HG03139 (cell line): ENCODE measurements around the gene UPF3B.
"Not testable (repeated sequence)": the region's sequence is repeated elsewhere in the genome, so short reads cannot be mapped to it uniquely, and the experiment has no call there.

Source experiments
- ATAC-seq: cut with Tn5 transposase; IDR thresholded peaks from one replicate; pipeline ENCODE4 v1.9.1; 2021; ENCODE audit not compliant: unreplicated experiment

Gene UPF3B

DNA sequence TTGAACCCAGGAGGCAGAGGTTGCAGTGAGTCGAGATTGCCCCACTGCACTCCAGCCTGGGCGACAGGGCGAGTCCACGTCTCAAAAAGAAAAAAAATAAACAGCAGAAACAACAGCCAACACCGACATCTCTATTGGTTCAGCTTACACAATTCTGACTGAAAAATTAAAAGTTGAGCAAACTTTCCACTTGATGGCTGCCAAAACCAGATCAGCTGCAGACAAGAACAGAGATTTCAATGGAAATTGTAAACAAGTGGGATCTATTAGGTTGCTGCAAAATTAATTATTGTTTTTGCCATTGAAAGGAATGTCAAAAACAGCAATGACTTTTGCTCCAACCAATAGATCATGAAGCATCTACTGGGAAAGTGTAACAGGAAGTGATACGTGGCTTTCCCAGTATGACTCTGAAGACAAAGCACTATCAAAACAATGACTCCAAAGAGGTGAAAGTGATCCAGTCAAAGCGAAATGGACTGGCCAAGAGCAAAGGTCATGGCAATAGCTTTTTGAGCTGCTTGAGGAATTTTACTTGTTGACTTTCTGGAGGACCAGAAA, 26.3 kb downstream of the UPF3B start:
- ATAC-seq, result no peak

DNA sequence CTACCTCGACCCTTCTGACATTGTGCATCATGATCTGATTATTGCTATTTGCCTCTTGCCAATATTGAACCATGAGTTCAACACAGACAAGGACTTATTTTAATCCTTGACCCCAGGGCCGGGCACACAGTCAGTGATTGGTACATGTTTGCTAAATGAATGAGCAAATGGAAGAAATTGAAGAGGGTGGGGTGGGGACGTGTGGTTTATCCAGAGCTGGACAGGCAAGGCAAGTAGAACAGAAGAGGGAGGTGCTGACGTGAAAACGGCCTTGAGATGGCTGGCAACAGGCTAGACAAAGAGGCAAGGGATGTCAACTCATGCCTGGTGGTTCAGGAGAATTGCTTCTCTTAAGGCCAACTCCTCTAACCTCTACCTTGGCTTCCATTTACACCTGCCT, 28.5 kb downstream of the UPF3B start:
- ATAC-seq, result not testable (repeated sequence)

DNA sequence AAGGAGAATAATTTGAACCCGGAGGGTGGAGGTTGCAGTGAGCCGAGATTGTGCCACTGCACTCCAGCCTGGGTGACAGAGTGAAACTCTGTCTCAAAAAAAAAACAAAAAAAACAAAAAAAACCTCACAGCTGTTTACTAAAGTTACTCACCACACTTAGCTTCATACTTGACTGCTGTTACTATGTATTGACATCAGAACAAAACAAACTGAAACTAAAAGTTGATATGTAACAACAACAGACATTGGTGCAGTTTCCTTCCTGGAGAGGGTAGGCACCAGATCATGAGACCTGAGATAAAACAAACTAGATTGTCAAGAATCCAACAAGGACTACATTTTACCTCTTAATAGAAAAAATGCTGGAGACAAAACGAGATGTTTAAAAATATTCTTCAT, 31.1 kb downstream of the UPF3B start:
- peak; percentile 90 for ATAC-seq

DNA sequence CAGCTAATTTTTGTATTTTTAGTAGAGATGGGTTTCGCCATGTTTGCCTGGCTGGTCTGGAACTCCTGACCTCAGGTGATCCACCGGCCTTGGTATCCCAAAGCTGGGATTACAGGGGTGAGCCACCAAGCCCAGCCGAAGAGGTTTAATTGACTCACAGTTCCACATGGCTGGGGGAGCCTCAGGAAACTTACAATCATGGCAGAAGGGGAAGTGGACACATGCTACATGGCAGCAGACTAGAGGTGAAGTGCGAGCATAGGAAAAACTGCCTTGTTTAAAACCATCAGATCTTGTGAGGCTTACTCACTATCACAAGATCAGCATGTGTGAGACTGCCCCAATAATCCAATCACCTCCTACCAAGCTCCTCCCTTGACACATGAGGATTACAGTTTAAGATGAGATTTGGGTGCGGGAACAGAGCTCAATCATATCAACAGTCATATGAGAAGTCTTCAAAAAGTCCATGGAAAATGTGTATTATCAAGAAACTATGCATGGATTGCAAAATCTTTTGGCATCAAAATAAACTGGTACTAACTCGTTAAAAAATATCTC, 35.6 kb downstream of the UPF3B start:
- ATAC-seq, result no peak

DNA sequence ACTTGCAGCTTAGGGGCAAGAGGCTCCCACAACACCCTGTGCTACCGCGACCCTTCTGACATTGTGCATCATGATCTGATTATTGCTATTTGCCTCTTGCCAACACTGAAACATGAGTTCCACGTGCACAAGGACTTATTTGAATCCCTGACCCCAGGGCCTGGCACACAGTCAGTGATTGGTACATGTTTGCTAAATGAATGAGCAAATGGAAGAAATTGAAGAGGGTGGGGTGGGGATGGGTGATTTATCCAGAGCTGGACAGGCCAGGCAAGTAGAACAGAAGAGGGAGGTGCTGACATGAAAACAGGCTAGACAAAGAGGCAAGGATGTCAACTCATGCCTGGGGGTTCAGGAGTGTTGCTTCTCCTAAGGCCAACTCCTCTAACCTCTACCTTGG, 36.5 kb downstream of the UPF3B start:
- ATAC-seq, result no peak

DNA sequence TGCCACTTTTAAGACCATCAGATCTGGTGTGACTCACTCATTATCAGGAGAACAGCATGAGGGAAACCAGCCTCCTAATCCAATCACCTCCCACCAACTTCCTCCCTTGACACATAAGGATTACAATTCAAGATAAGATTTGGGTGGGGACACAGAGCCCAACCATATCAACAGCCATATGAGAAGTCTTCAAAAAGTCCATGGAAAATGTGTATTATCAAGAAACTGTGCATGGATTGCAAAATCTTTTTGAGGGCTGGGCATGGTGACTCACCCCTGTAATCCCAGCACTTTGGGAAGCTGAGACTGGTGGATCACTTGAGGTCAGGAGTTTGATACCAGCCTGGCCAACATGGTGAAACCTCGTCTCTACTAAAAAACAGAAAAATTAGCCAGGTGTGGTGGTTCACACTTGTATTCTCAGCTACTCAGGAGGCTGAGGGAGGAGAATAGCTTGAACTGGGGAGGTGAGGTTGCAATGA, 43.5 kb downstream of the UPF3B start:
- ATAC-seq, result no peak

DNA sequence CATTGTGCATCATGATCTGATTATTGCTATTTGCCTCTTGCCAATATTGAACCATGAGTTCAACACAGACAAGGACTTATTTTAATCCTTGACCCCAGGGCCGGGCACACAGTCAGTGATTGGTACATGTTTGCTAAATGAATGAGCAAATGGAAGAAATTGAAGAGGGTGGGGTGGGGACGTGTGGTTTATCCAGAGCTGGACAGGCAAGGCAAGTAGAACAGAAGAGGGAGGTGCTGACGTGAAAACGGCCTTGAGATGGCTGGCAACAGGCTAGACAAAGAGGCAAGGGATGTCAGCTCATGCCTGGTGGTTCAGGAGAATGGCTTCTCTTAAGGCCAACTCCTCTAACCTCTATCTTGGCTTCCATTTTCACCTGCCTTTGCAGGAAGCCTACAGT, 44.3 kb downstream of the UPF3B start:
- ATAC-seq, result not testable (repeated sequence)

DNA sequence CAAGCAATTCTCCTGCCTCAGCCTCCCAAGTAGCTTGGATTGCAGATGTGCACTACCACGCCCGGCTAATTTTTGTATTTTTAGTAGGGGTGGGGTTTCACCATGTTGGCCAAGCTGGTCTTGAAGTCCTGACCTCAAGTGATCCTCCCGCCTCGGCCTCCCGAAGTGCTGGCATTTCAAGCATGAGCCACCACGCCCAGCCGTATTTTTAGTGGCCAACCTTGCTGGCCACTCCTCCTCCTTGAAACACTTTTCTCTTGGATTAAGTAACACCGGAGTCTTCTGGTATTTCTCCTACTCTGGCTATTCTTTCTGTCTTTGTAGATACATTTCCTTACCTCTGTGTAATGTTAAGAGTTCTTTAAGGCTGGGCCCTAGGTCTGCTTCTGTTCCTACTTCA, 50.2 kb downstream of the UPF3B start:
- no peak for ATAC-seq

DNA sequence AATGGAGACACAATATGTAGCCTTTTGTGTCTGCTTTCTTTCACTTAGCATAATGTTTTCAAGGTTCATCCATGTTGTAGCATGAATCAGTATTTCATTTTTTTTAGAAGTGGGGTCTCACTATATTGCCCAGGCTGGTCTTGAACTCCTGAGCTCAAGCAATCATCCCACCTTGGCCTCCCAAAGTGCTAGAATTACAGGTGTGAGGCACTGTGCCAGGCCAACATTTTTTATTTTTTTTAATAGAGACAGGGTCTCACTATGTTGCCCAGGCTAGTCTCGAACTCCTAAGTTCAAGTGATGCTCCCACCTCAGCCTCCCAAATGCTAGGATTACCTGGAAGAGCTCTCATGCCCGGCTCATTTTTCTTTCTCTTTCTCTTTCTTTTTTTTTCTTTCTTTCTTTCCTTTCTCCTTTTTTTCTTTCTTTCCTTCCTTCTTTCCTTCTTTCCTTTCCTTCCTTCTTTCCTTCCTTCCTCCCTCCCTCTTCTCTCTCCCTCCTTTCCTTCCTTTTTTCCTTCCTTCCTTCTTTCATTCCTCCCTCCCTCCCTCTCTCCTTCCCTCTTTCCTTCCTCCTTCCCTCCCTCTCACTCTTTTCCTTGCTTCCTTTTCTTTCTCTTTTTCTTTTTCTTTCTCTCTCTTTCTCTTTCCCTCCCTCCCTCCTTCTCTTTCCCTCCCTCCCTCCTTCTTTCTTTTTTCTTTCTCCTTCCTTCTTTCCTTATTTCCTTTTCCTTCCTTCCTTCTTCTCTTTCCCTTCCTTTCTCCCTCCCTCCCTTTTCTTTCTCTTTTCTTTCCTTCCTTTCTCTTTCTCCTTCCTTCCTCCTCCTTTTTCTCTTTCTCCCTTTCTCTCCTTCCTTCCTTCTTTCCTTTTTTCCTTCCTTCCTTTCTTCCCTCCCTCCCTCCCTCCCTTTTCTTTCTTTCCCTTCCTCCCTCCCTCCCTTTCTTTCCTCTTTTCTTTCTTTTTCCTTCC, 51.2 kb downstream of the UPF3B start:
- ATAC-seq, result no peak

DNA sequence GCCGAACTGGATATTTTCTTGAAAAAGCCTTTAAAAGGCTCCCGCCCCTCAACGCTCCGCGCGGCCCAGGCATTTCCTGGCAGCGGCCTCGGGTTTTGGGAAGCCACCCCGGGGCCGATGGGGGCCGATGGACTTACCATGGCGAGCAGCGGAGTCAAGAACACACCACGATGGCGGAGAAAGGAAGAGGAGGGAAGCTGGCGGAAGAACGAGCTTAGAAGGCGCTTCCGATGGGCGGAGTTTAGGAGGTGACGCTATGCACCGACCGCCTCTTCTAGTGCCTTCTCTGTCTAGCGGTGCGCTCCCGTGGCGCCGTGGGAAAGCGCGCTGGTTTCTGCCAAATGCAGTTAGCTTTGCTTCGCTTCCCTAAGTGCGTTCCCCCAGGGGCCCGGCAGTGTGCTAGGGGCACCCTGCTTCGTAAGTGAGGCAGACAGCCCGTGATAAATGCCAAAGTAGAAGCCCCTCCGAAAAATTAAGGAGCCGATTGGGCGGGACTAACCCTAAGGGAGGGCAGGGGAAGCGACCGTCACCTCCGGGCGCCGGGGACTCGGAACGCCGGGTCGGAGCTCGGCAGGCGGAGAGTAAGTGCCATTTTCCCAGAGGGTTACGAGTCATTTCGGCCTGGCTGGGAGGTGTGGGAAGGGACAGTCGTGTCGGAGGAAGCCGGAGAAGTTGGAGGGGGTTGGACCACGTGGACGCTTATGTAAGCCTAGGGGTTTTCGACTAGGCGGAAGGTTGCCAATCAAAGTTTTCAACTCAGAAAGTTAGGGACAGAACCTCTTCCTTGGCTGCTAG, 61.1 kb downstream of the UPF3B start, which contains the start of gene RPL39:
RPL39 (minus strand) TSS at position 194 of the 795 bp plus-strand sequence; CDS start at position 140, 54 bp downstream.
- ATAC-seq, result peak; percentile 85

DNA sequence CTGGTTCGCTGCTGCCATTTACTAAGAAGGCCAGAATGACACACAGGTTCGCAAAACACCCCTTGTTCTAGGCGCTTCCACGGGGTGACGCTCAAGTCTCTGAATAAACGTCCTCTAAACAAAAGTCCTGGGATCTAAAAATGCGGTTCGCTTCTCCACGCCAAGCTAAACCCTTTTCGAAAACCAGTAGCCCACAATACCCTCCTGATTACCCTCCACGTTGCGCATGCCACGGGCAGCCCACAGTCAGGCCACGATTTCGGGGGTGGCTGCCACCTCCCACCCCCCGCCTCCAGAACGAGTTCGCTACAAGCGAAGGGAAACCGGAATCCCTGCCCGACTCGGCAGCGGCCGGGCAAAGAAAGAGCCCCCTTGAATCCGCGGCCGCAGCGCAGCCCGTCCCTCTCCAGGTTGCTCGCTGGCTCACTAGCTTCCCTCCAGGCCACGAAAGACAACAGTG, 61.8 kb downstream of the UPF3B start:
- peak; percentile 11 for ATAC-seq

DNA sequence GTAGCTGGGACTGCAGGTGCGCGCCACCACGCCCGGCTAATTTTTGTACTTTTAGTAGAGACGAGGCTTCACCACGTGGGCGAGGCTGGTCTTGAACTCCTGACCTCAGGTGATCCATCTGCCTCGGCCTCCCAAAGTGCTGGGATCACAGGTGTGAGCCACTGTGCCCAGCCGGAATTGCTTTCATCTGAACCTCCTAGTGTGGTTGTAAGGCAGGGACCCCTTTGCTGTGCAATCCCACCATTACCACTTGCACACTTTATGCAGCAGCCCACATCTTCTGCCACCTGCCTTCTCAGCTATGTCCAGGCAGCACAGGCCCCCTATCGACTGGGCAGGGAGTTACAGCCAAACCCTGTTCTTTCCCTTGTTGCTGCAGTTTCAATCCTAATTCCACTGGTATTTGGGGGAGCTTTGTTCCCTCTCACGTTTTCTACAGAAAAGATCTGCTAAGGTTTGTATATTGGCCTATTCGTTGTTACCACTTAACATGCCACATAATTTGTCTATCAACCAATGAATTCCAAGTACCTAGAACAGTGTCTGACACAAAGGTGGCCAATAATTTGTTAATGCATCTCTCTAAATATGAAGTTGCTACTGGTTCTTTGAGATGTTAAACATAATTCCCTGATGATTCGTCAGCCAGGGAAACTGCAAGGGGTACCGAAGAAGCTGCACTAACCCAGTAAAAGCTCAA, 67.9 kb downstream of the UPF3B start:
- no peak for ATAC-seq
